DOHH2 (cell line): ENCODE measurements around the gene TPM2.

Experiments used
- H3F3A ChIP-seq: fragments of 200-600 bp; sonication (generic), shearing (Covaris generic); 2 replicates; pipeline ENCODE4 v1.6.0; 2016; ENCODE audit warnings: antibody characterized with exemption, mild to moderate bottlenecking; ENCODE audit not compliant: control insufficient read depth, insufficient read depth
- H3K27ac ChIP-seq: fragments of 200-600 bp; sonication (generic); 2 replicates; pipeline ENCODE4 v1.5.1; 2014; ENCODE audit warnings: low read depth, mild to moderate bottlenecking, low read length, moderate library complexity
- H3K27me3 ChIP-seq: fragments of 200-600 bp; sonication (generic); 2 replicates; pipeline ENCODE4 v1.6.1; 2014; ENCODE audit warnings: mild to moderate bottlenecking, low read length, mixed read lengths; ENCODE audit not compliant: control insufficient read depth
- H3K36me3 ChIP-seq: fragments of 200-600 bp; sonication (generic); 2 replicates; pipeline ENCODE4 v1.6.1; 2014; ENCODE audit warnings: mild to moderate bottlenecking, low read length, moderate library complexity, mixed read lengths; ENCODE audit not compliant: control insufficient read depth
- H3K4me1 ChIP-seq: fragments of 200-600 bp; sonication (generic); 2 replicates; pipeline ENCODE4 v1.6.1; 2014; ENCODE audit warnings: mild to moderate bottlenecking, low read length, mixed read lengths; ENCODE audit not compliant: control insufficient read depth
- H3K4me2 ChIP-seq: fragments of 200-600 bp; sonication (generic); 2 replicates; pipeline ENCODE4 v1.6.0; 2014; ENCODE audit warnings: mild to moderate bottlenecking, low read length, moderate library complexity
- H3K4me3 ChIP-seq: fragments of 200-600 bp; sonication (generic); 2 replicates; pipeline ENCODE4 v1.5.1; 2014; ENCODE audit warnings: mild to moderate bottlenecking, low read length, mixed read lengths
- H3K79me2 ChIP-seq: fragments of 200-600 bp; sonication (generic); 2 replicates; pipeline ENCODE4 v1.6.1; 2014; ENCODE audit warnings: mild to moderate bottlenecking, low read length, mixed read lengths; ENCODE audit not compliant: control insufficient read depth
- H3K9me2 ChIP-seq: fragments of 200-600 bp; sonication (generic); replicated peaks from 2 replicates; pipeline ENCODE4 v1.6.1; 2014; ENCODE audit warnings: mild to moderate bottlenecking, low read length, mixed read lengths; ENCODE audit not compliant: control insufficient read depth
- H3K9me3 ChIP-seq: fragments of 200-600 bp; sonication (generic); 2 replicates; pipeline ENCODE4 v1.6.1; 2014; ENCODE audit warnings: antibody characterized with exemption, low read length, mixed read lengths; ENCODE audit not compliant: control insufficient read depth, insufficient read depth
- H4K20me1 ChIP-seq: fragments of 200-600 bp; sonication (generic); 2 replicates; pipeline ENCODE4 v1.6.0; 2014; ENCODE audit warnings: low read depth, mild to moderate bottlenecking, antibody characterized with exemption, low read length, moderate library complexity; ENCODE audit not compliant: control insufficient read depth, insufficient read depth
- EZH2phosphoT487 ChIP-seq: fragments of 200-600 bp; sonication (generic); IDR thresholded peaks from 2 replicates; pipeline ENCODE4 v1.6.1; 2017; ENCODE audit warnings: borderline replicate concordance, mild to moderate bottlenecking, antibody characterized with exemption, low read length, moderate library complexity, mixed read lengths
- TF ChIP-seq, protein P1 (sequence below): fragments of 200-600 bp; sonication (generic); IDR thresholded peaks from one replicate; pipeline ENCODE4 v1.5.1; 2014; ENCODE audit warnings: antibody characterized with exemption, mild to moderate bottlenecking, low read depth, low read length; ENCODE audit not compliant: poor library complexity, severe bottlenecking

Gene TPM2

GRCh38 chr9:35689542-35690293, at the start of gene TPM2:
TSS of gene TPM2 (minus strand) at chr9:35689925. CDS start at chr9:35689817, 108 bp downstream.
- Histone ChIP-seq H4K20me1 (no peaks in the 10 kb centered on the region), H3K4me2 (peak within 1 kb of the TSS; percentile 95), H3K27me3 (no peaks in the 10 kb centered on the region), H3K36me3 (no peaks in the 10 kb centered on the region), H3K79me2 (no peaks in the 10 kb centered on the region), H3K27ac (peak within 1 kb of the TSS; percentile 30), H3K9me2 (no peaks in the 10 kb centered on the region), H3K9me3 (no peaks in the 10 kb centered on the region), H3F3A (peaks cover 8% of the 10 kb centered on the region; the same call in 1 of the 2 replicates), H3K4me1 (peaks cover 49% of the 10 kb centered on the region), H3K4me3 (peak within 1 kb of the TSS; percentile 81)
- TF ChIP-seq, protein P1, sequence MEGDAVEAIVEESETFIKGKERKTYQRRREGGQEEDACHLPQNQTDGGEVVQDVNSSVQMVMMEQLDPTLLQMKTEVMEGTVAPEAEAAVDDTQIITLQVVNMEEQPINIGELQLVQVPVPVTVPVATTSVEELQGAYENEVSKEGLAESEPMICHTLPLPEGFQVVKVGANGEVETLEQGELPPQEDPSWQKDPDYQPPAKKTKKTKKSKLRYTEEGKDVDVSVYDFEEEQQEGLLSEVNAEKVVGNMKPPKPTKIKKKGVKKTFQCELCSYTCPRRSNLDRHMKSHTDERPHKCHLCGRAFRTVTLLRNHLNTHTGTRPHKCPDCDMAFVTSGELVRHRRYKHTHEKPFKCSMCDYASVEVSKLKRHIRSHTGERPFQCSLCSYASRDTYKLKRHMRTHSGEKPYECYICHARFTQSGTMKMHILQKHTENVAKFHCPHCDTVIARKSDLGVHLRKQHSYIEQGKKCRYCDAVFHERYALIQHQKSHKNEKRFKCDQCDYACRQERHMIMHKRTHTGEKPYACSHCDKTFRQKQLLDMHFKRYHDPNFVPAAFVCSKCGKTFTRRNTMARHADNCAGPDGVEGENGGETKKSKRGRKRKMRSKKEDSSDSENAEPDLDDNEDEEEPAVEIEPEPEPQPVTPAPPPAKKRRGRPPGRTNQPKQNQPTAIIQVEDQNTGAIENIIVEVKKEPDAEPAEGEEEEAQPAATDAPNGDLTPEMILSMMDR = no peak
- TF ChIP-seq EZH2phosphoT487 = no peak

DNA sequence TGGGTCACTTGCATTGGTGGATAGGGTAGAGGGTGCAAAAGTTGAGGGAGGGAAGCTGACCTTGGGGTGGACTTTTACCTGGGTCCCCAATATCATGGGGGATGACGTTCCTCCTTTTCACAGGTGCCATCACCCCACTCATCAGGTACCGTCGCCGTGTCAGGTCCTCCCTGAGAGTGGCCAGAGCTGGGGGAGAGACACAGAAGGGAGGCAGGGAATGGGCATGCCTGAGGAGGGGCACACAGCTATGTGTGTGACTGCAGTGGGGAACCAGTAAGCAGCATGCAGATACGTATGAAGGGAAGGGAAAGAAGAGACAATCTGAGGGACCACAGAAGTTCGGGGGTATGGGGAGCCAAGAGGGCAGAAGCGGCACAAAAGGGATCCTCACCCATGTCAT, 49.2 kb upstream of the TPM2 start:
- H3K4me3 ChIP-seq = no peak overlapping the region
- peaks cover 83% of the 10 kb centered on the region for H3K36me3 ChIP-seq
- H3K4me2 ChIP-seq = no peak overlapping the region
- H4K20me1 ChIP-seq = peaks cover 5% of the 10 kb centered on the region; the same call in 1 of the 2 replicates
- H3K27ac ChIP-seq = no peak overlapping the region
- no peaks in the 10 kb centered on the region; the same call in 1 of the 2 replicates for H3K79me2 ChIP-seq
- H3K4me1 ChIP-seq = peaks cover 10% of the 10 kb centered on the region
- H3K9me3 ChIP-seq = no peaks in the 10 kb centered on the region
- TF ChIP-seq EZH2phosphoT487 = no peak
- TF ChIP-seq, protein P1 = no peak
- no peaks in the 10 kb centered on the region for H3K27me3 ChIP-seq
- H3K9me2 ChIP-seq = no peaks in the 10 kb centered on the region
- H3F3A ChIP-seq = no peaks in the 10 kb centered on the region

DNA sequence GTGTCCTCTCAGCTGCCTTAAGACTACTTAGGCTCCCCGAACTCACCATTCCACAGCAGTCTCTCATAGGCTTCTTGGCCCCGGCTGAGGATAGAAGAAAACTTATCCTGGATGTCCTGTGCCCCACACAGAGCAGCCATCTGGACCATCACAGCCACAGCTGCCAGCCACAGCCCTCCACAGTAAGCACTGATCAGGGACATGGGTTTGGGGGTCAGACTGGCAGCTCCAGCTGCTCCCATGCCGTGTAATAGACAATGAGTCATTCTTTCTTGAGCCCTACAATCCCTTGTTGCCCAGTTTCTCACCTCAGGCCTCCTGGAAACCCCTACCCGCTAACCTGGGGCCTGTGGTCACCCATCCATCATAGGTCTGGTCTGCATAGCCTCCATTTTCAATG, 48.5 kb upstream of the TPM2 start:
- Histone ChIP-seq H3K4me2 (no peak overlapping the region), H3K36me3 (peaks cover 75% of the 10 kb centered on the region), H3K4me1 (peaks cover 17% of the 10 kb centered on the region), H3K9me3 (no peaks in the 10 kb centered on the region), H3F3A (peaks cover 6% of the 10 kb centered on the region), H3K9me2 (no peaks in the 10 kb centered on the region), H3K27me3 (no peaks in the 10 kb centered on the region), H3K27ac (no peak overlapping the region), H4K20me1 (peaks cover 5% of the 10 kb centered on the region; the same call in 1 of the 2 replicates), H3K4me3 (no peak overlapping the region), H3K79me2 (peaks cover 6% of the 10 kb centered on the region)
- TF ChIP-seq, protein P1 = no peak
- TF ChIP-seq EZH2phosphoT487 = no peak
